ENCODE data around the gene PCSK7.
"Not testable (repeated sequence)": the region's sequence is repeated elsewhere in the genome, so short reads cannot be mapped to it uniquely, and the experiment has no call there.

PCSK7 gene

GRCh38 chr11:117197516-117198456, 34.1 kb downstream of the PCSK7 start:
- DNase-seq (ENCODE audit: low spot score): no peak

- DNase-seq (ENCODE audit: low spot score): no peak
These were observed 34.9 kb downstream of the PCSK7 start for GRCh38 chr11:117197006-117197405.

GRCh38 chr11:117195761-117196160, 36.1 kb downstream of the PCSK7 start:
- DNase-seq (ENCODE audit: low spot score): no peak

GRCh38 chr11:117195258-117195657, 36.6 kb downstream of the PCSK7 start:
- DNase-seq (ENCODE audit: low spot score): no peak

GRCh38 chr11:117194267-117194666, 37.6 kb downstream of the PCSK7 start:
- DNase-seq (ENCODE audit: low spot score): no peak

GRCh38 chr11:117193130-117194020, 38.5 kb downstream of the PCSK7 start:
- DNase-seq (ENCODE audit: low spot score): no peak

- no peak for DNase-seq (ENCODE audit: low spot score)
These were observed 39.4 kb downstream of the PCSK7 start for GRCh38 chr11:117192401-117192875.

GRCh38 chr11:117191680-117192400, 40.0 kb downstream of the PCSK7 start:
- no peak for DNase-seq (ENCODE audit: low spot score)

GRCh38 chr11:117189941-117190544, 41.8 kb downstream of the PCSK7 start:
- no peak for DNase-seq (ENCODE audit: low spot score)

- DNase-seq (ENCODE audit: low spot score): no peak
These were observed 42.5 kb downstream of the PCSK7 start for GRCh38 chr11:117189191-117189940.

GRCh38 chr11:117188620-117189081, 43.2 kb downstream of the PCSK7 start:
- DNase-seq (ENCODE audit: low spot score): no peak

- DNase-seq (ENCODE audit: low spot score): no peak
These were observed 43.9 kb downstream of the PCSK7 start for GRCh38 chr11:117187799-117188481.

GRCh38 chr11:117187428-117187798, 44.5 kb downstream of the PCSK7 start:
- DNase-seq (ENCODE audit: low spot score): no peak

- no peak for DNase-seq (ENCODE audit: low spot score)
These were observed 44.9 kb downstream of the PCSK7 start for GRCh38 chr11:117187007-117187406.

- no peak for DNase-seq (ENCODE audit: low spot score)
These were observed 45.5 kb downstream of the PCSK7 start for GRCh38 chr11:117186431-117186761.

GRCh38 chr11:117185736-117186430, 46.0 kb downstream of the PCSK7 start:
- no peak for DNase-seq (ENCODE audit: low spot score)

GRCh38 chr11:117183724-117184349, 48.0 kb downstream of the PCSK7 start:
- DNase-seq (ENCODE audit: low spot score): no peak

GRCh38 chr11:117183178-117183577, 48.7 kb downstream of the PCSK7 start:
- not testable (repeated sequence) for DNase-seq (ENCODE audit: low spot score)

GRCh38 chr11:117182551-117182935, 49.3 kb downstream of the PCSK7 start:
- DNase-seq (ENCODE audit: low spot score): no peak
